Kidney capillary endothelial cell (primary cell): ENCODE measurements around the gene ITGB4.

ENCODE experiments used
- DNase-seq: peaks from one replicate; pipeline ENCODE4 v3.0.0-alpha.2; 2018; ENCODE audit warnings: low spot score

ITGB4 gene

GRCh38 chr17:75720656-75721462 is at the start of gene ITGB4:
Gene ITGB4 (plus strand): TSS chr17:75721459. CDS start chr17:75724704, 3,245 bp downstream.
- DNase-seq = no peak

- DNase-seq = no peak
Measured at GRCh38 chr17:75672011-75672410, 49.2 kb upstream of the ITGB4 start.

GRCh38 chr17:75673487-75673886 is 47.8 kb upstream of the ITGB4 start:
- DNase-seq = no peak

- no peak for DNase-seq
Measured at GRCh38 chr17:75676461-75676860, 44.8 kb upstream of the ITGB4 start.

- no peak for DNase-seq
Measured at GRCh38 chr17:75679706-75680211, 41.5 kb upstream of the ITGB4 start.

- no peak for DNase-seq
Measured at GRCh38 chr17:75680431-75680830, 40.8 kb upstream of the ITGB4 start.

- DNase-seq = no peak
Measured at GRCh38 chr17:75681289-75681688, 40.0 kb upstream of the ITGB4 start.

- no peak for DNase-seq
Measured at GRCh38 chr17:75683583-75683982, 37.7 kb upstream of the ITGB4 start.

GRCh38 chr17:75684249-75684648 is 37.0 kb upstream of the ITGB4 start:
- DNase-seq = no peak

GRCh38 chr17:75684924-75685323 is 36.3 kb upstream of the ITGB4 start:
- DNase-seq = no peak

GRCh38 chr17:75685499-75685898 is 35.8 kb upstream of the ITGB4 start:
- DNase-seq = no peak

GRCh38 chr17:75688209-75688825 is 32.9 kb upstream of the ITGB4 start:
- no peak for DNase-seq

GRCh38 chr17:75689441-75689873 is 31.8 kb upstream of the ITGB4 start:
- DNase-seq = no peak

GRCh38 chr17:75691371-75691791 is 29.9 kb upstream of the ITGB4 start:
- no peak for DNase-seq

- no peak for DNase-seq
Measured at GRCh38 chr17:75691801-75692626, 29.2 kb upstream of the ITGB4 start.

- no peak for DNase-seq
Measured at GRCh38 chr17:75692976-75693375, 28.3 kb upstream of the ITGB4 start.

- DNase-seq = no peak
Measured at GRCh38 chr17:75693500-75694481, 27.5 kb upstream of the ITGB4 start.

- no peak for DNase-seq
Measured at GRCh38 chr17:75694536-75694935, 26.7 kb upstream of the ITGB4 start.

GRCh38 chr17:75695141-75695829 is 26.0 kb upstream of the ITGB4 start:
- no peak for DNase-seq

GRCh38 chr17:75695830-75696271 is 25.4 kb upstream of the ITGB4 start:
- DNase-seq = no peak
